CD4-positive, alpha-beta T cell treated with Interleukin-2 at 100 ng/mL for 4 hours (primary cell): Measurements from ENCODE around the gene FCER1G.
"Not testable (repeated sequence)": the region's sequence is repeated elsewhere in the genome, so short reads cannot be mapped to it uniquely, and the experiment has no call there.

ENCODE experiments used
- DNase-seq: peaks from one replicate; pipeline ENCODE4 v3.0.0-alpha.2; 2020; ENCODE audit warnings: low spot score

The FCER1G gene

DNA sequence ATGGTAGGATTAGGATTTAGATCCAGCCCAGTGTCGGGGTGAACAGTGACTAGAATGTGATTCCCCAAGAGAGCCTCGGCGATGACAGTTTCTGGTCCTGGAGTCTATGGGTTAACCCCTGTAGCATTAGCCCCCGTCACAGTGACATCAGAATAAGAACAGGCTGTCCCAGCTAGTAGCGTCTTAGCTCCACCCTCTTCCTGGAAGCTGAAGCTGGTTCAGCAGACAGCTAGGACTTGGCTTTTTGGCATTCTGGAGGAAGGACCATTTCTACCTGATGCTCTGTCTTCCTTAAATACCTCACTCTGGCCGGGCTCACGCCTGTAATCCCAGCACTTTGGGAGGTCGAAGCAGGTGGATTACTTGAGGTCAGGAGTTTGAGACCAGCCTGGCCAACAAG is 7.9 kb upstream of the FCER1G start:
- DNase-seq, result no peak

DNA sequence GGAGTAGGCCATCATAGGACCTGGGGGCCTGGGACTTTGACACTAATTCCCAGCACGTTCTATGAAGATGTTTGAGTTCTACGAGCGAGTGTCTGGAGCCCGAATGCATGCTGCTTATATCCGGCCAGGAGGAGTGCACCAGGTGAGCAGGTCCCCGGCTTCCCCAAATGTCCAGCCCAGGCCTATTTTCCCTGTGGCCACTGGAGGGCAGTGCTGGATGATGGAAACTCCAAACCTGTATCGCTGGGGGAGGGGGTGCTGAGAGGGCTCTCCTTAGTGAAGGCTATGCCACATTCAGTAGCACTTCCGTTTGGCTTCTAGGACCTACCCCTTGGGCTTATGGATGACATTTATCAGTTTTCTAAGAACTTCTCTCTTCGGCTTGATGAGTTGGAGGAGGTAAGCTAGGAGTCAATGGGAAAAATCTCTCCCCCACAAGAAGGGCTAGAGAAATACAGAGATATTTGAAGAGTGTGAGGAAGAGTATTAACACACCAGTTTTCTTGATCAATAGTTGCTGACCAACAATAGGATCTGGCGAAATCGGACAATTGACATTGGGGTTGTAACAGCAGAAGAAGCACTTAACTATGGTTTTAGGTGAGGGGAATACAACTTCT is 5.2 kb upstream of the FCER1G start:
- peak; percentile 75 for DNase-seq

DNA sequence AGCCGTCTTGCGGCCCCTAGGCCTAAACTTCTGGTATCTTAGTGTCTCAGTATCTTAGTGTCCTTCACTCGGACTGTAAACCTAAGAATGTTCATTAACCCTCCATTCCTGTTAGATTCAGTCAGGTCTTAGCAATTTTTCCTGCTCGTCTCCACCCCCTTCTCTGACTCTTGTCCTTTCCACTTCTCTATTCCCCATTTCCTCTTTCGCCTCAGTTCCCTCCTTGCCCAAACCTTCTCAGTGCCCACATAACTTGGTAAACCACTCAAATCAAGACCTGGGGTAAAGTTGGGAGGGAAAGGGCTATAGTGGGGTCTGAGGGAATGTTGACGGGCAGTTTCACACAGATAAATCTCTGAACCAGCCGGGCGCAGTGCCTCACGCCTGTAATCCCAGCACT is 726 bp upstream of the FCER1G start:
- DNase-seq, result no peak

DNA sequence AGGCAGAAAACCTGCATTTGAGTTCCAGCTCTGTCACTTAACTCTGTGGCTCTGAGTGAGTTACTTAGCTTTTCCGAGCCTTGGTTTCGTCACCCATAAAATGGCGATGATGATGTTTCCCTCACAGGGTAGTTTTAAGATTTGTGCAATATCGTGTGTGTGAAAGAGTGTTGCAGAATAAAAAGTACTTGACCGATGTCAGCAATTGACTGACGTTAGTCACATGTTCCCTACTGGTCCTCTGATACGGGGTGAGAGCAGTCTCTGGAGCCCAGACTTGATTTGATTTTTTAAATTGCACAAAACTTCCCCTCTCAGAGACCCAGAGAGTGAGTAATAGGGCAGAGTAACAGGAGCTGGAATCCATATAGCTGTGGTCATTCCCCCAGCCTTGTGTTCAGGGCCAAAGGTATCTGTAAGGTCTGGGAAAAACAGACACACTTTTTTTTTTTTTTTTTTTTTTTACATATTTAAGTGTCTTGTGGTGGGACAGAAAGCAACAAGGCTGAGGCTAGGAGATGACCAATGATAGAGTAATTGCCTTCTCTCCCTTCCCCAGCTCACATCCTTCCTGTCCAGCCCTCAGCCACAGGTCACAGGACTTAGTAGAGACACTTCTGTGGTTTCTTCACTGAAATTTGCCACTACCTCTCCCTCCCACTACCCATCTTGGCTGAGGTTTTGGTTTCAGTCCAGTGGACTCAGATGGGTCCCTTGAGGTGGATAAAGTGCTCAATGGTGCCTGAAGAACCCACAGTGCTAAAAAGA is 2.0 kb downstream of the FCER1G start:
- DNase-seq, result no peak

- DNase-seq, result no peak
Observed at GRCh38 chr1:161217831-161218230, 2.7 kb downstream of the FCER1G start.

- DNase-seq, result no peak
Observed at GRCh38 chr1:161218301-161219077, 3.4 kb downstream of the FCER1G start.

- DNase-seq, result no peak
Observed at GRCh38 chr1:161219078-161219892, 4.2 kb downstream of the FCER1G start.

DNA sequence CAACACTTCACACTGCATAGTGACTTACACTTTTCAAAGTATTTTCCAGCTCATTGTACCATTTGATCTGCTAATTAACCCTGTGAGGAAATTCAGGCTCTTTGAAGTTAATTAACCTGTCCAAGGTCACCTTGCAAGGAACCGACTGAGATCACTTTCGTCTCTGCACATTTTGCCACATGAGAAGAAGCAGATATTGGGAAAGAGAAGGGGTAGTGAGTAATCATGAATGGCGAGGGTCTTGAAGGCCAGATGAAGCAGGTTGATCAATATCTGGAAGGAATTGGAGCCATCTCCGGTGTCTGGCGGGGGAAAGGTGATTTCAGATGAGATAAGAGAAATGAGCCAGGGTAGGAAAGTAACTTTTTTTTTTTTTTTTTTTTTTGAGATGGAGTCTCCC is 4.9 kb downstream of the FCER1G start:
- no peak for DNase-seq

DNA sequence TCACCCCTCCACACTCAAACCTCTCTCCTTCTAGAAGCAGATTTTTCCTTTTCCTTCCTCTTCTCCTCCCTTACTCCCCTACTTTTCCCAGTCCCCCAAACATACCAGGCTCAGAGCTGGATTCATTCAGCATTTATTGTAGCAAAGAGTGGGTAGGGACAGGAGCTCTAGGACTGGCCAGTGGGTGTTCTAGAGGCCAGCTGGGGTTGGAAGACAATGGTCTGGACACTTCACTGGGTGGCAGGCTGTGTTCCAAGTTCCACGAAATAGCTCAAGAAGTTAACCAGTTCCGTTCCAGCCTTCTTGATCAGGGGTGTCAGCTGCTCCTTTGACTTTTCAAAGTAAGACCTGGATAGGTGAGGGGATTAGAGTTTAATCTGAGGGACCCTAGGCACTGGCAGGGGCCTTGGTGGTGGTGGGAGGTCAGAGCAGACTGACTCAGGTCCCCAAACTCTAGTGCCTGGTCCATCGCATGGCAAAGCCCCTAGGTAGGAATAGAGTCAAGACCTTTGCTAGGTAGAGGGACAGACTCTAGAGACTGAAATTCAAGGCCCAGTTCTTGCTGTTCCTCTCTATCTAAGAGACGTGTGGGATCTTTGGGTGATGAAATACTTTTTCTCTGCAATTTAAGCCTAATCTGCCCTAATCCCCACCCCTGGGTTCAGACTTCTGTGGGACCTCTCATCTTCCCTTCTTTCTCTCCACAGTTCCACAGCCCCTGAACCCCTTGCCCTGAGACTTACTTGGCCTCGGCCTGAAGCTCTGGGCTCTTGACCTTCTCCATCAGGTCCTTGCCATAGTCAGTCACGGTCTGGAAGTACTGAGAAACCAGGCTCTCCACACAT is 7.3 kb downstream of the FCER1G start:
- DNase-seq, result no peak

DNA sequence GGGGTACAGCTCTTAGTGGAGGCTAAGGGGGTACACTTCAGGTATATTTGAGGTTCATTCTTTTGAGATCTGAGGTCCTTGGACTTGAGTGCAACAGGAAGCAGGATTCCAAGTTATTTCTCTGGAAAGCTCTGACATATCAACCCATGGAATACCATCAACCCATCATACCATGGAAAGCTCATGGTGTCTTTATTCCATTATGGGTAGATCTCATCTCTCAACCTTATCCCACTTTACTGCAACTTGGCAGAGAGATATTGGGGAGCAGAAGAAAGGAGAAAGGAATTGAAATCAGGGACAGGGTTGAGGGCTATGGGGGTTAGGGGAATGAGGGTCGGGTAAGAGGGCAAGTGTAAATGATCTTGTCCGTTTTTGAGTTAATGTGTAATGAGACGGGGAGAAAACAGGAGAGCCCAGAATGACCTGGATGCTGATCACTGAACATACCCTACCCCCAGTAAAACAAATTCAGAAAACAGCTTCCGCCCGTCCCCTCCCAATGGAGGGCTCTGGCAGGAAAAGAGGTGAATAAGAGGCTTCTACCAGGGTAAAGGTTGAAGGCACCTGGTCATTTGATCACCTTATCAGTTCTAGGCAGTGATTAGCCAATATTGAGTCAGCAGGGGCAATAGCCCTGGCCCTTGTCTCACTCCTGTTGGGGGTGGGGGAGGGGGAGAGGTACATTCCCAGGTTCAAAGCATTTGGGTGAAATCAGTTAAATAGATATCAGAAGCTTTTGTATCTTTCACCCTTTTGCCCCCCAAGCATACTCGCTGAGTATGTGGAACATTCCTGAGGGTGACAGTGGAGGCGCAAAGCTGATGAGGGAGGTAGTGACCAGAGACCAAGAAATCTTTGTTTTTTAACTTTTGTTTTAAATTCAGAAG is 9.0 kb downstream of the FCER1G start:
- DNase-seq, result no peak

- DNase-seq, result not testable (repeated sequence)
Observed at GRCh38 chr1:161224695-161225087, 9.6 kb downstream of the FCER1G start.

DNA sequence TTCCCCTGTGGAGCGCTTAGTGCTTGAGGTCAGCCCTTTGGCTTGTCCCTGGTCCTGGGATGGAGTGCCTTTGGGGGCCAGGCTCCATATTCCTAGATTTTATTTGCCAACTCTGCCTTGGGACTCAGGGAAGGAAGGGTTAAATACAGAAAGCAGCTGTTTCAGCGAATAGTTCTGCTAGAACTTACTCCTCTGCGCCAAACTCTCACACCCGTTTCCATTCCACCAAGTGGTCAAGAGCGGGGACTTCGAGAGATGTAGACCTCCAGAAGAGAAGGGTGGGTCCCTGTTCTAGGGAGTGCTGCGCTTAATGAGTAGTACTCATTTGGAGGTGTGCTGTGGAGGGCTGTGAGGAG is 10.1 kb downstream of the FCER1G start:
- no peak for DNase-seq

- peak; percentile 97 for DNase-seq
Observed at GRCh38 chr1:161225534-161226319, 10.6 kb downstream of the FCER1G start, which contains the start of gene TOMM40L. TSS of gene TOMM40L (plus strand) at chr1:161226060. CDS start at chr1:161226490, 430 bp downstream.

DNA sequence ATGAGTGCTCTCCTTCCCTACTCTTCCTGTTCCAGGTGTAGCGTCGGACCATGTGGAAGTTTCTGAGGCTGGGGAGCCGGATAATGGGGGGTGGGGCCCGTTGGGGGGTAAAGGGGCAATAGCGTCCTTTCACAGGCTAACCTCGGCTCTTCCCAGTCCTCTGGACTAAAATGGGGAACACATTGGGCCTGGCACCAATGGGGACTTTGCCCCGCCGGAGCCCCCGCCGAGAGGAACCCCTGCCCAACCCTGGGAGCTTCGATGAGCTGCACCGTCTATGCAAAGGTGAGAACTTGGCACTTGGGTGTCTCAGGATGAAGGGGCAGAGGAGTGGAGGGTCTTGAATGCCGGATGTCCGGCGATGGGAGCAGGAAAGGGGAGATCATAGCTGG is 11.2 kb downstream of the FCER1G start:
- no peak for DNase-seq

DNA sequence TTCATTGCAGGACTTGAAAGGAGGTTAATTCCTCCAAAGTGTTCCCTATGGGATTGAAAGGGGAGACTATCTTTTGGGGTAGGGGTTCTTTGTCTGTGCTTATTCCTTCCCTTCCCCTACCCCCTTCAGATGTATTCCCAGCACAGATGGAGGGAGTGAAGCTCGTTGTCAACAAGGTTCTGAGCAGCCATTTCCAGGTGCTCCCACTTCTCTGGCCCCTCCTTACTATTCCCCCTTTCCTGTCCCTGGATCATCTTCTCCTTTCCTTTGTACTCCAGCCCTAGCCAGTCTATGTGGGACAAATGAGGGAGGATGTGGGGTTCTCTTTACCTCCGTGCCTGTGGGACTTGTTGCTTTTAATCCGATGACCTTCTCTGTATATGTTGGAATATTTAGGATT is 11.7 kb downstream of the FCER1G start:
- DNase-seq, result no peak

GRCh38 chr1:161227196-161227871 is 12.2 kb downstream of the FCER1G start:
- peak; percentile 91 for DNase-seq

DNA sequence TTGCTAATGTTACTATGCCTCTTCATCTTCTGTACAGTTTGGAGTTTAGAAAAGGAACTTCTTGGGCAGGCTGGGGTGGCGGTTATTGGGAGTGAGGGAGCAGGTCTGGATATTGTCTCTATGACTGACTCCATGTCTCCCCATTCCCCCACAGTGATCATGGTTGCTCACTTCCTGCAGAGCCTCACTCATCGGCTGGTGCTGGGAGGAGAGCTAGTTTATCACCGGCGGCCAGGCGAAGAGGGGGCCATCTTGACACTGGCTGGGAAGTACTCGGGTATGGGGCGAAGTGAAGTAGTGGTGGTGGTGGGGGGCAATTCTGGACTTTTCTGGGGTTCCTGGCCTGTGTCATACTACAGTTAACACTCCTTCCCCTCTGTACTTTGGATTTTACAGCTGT is 12.9 kb downstream of the FCER1G start:
- DNase-seq, result no peak

GRCh38 chr1:161229896-161230295 is 14.8 kb downstream of the FCER1G start:
- no peak for DNase-seq

DNA sequence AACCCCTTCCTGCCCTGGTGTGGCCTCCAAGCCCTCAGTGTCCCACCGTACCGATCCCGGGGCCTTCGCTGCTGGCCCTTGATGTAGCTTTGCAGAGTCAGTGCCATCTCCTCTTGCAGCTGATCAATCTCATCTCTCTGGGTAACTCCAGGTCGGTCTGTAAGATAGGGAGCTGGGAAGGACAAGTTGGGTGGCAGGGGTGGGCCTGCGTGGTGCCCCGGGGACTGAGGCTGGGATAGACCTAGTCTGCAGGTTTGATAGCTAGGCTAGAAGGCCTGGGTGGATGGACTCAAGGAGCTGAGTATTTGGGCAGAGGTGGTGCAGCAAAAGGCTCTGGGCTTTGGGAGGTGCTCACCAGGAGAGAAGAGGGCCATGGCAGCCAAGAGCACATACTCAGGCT is 15.7 kb downstream of the FCER1G start:
- no peak for DNase-seq
